Hematopoietic multipotent progenitor cell treated with erythropoietin and hydrocortisone succinate and interleukin-3 and kit ligand, for 17 days (in vitro differentiated cells): ENCODE measurements around the gene FGD2.
"Not testable (repeated sequence)": the region's sequence is repeated elsewhere in the genome, so short reads cannot be mapped to it uniquely, and the experiment has no call there.

ENCODE experiments used
- DNase-seq: peaks from one replicate; pipeline ENCODE4 v3.0.0-alpha.2; 2015; ENCODE audit warnings: low spot score

The FGD2 gene

GRCh38 chr6:37058984-37059343 lies 53.5 kb downstream of the FGD2 start:
- not testable (repeated sequence) for DNase-seq

DNA sequence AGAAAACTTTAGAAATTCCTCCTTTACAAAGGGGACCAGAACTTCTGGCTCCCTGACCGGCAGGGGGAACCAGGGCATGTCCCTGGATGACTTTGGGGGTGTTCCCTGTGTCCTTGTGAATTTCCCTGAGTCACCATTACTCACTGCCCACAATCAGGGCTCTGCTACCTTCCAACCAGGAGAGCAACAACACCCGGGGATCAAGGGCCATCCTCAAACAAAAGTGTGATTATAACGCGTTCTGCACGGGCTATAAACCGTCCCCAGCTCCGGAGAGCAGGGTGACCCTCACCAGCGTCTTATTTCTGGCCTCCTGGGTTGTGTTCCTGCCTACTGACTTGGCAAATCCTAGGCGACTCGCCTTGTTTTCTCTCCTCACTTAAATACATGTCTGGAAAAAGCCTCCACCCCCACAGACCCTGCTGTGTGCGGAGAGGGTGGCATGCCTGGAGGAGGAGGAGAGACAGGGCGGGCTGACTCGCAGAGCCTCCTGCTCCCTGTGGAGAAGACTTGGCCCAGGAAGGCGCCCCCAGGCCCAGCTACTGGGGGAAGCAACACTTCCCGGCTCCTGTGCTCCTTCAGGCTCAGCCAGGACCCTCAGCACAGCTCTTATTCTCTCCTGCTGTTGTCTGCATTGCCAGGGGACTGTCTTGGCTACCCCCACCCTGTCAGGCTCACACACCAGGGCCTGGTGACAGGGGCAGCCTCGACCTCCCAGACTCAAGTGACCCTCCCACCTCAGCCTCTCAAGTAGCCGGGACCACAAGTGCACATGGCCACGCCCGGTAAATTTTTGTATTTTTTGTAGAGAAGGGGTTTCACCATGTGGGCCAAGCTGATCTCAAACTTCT lies 54.1 kb downstream of the FGD2 start:
- DNase-seq, result peak; percentile 95

DNA sequence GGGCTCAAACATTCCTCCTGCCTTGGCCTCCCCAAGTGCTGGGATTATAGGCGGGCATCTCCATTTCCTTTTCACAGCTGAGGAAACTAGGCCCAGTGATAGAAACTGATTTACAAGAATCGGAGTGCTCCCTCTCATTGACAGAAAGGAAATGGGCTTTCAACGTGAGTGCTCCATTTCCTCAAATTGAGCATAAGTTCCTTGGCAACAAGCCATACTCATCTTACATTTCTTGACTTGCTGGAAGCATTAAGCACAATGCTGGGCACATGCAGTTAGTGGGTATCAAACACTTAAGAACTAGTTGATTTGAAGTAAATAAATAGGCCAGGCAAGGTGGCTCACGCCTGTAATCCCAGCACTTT lies 54.7 kb downstream of the FGD2 start:
- peak; percentile 70 for DNase-seq

- DNase-seq, result peak; percentile 45
Measured at GRCh38 chr6:37061157-37061804, 55.8 kb downstream of the FGD2 start.

DNA sequence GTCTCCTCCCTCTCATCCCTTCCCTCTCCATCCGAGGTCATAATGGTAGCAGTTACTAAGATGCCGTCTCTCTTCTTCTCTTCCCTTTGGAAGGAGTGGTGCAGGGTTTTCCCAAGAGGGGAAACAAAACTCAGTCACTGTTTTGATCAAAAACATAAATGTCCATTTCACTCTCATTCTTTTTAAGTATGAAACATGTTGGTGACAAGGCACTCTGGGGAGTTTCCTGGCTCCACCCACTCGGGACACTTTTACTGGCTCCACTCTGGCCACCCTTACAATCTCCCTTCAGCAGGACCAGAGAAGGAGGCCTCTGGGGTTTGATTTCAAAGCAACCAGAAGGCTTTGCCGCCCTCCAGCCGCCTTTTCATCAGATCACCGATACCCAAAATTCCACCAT lies 57.0 kb downstream of the FGD2 start:
- DNase-seq, result peak; percentile 78

- DNase-seq, result no peak
Measured at GRCh38 chr6:37068356-37069270, 63.2 kb downstream of the FGD2 start.

- DNase-seq, result no peak
Measured at GRCh38 chr6:37069639-37070038, 64.2 kb downstream of the FGD2 start.

DNA sequence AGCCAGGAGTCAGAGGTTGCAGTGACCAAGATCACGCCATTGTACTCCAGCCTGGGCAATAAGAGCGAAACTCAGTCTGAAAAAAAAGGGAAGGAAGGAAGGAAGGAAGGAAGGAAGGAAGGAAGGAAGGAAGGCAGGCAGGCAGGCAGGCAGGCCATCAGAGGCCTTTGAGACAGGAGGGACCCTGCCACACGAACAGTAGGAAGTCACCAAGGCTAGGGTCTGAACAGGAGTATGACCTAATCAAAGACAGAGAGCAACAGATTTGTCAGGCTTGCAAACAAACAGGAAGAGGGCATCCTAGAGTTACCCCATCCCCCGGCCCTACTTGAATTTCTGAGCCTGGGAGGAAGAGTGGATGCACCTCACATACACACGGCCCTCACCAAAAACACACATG lies 67.1 kb downstream of the FGD2 start:
- DNase-seq, result no peak

DNA sequence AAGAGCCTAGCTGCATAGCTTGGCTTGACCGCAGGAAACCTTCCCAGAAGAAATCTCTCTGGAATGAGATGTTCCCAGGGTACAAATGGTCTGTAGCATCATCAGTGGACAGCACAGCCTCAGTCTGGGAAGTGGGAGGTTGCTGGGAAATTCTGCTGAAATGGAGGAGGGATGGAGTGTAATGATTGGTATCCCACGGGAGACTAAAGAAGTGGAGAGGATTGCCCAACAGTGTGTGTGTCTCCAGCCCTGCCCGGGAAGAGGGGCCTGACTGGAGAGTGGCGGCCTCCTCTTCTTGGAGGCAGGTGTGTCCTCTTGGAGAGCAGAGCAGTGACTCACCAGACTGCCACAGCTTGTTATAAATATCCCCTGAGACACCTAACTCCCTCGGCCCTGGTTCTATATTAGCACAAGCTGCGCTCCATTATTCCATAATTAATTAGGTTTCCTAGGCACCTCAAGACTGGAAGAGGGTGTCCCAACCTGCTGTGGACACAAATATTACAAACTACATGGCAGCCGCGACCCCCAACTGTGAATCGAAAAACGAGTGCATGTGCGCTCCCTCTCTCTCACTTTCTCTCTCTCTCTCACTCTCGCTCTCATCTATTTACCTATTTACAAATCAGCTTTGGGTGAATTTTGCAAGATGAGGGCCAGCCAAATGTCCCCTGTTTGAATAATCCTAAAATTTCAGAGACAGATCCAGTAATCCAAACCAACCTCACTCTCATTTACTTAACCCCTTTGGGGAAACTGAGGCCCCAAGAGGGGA lies 68.8 kb downstream of the FGD2 start:
- no peak for DNase-seq

DNA sequence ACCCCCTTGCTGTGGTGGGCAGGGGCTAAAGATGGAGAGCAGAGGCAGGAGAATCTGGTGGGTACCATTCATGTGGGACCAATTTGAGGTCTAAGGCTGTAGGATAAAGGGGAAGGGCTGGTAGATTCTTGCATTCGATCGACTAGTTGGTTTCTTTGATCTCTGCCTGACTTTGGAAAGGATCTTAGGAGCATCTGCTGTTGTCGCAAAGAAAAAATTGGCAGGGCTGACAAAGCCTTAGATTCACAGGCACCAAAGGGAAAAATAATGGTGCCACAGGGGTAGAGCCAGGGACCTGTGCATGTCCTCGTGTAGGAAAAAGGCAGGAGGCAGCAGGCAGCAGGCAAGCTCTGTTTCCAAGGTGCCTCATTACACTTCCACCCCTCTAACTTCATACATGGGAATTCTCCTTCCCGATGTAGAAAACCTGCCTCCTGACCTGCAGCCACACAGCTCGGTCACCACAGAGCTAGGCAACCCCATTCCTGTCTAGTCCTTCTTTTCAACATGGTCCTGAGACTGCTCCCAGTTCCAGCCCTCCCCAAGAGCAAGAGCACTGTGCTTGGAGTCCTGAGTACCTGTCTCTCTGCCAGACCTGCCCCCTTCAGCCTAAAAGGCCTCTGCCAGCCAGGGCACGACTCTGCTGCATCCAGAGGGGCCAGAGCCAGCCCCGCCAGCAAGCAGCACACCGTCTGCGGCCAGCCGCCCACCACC lies 71.9 kb downstream of the FGD2 start:
- DNase-seq, result no peak

GRCh38 chr6:37077905-37078296 lies 72.4 kb downstream of the FGD2 start:
- no peak for DNase-seq
